Prostate gland (tissue), 2 donors: ENCODE data around the gene PRKD1. TPM values are rescaled to one million over a fixed set of nuclear protein-coding genes. Genes with fewer than 3 reads are reported as not detected.

ENCODE experiments used
- DNase-seq: peaks from one replicate; pipeline ENCODE4 v3.0.0-alpha.2; 2019; ENCODE audit warnings: low spot score
- H3K27ac ChIP-seq, 2 donors: fragments of 200-600 bp; sonication (generic); 2 replicates each; pipeline ENCODE4 v1.5.1; 2017 to 2019
- H3K27me3 ChIP-seq: fragments of 200-600 bp; sonication (generic); replicated peaks from 2 replicates; pipeline ENCODE4 v1.5.1; 2019; ENCODE audit not compliant: insufficient read depth
- H3K36me3 ChIP-seq, 2 donors: fragments of 200-600 bp; sonication (generic); 1 replicate in 1 of 2; 2 replicates in 1 of 2; pipeline versions ENCODE4 v1.5.1 to v1.8.1; 2017 to 2019
- H3K4me1 ChIP-seq: fragments of 200-600 bp; sonication (generic); replicated peaks from 2 replicates; pipeline ENCODE4 v1.5.1; 2019
- H3K4me3 ChIP-seq, 2 donors: fragments of 200-600 bp; sonication (generic); 2 replicates each; pipeline ENCODE4 v1.5.1; 2017 to 2019
- H3K9me3 ChIP-seq: fragments of 200-600 bp; sonication (generic); 2 replicates; pipeline ENCODE4 v1.5.1; 2017
- POLR2A ChIP-seq: fragments of 450-650 bp; IDR thresholded peaks from one replicate; pipeline ENCODE4 v1.6.1; 2016; ENCODE audit warnings: antibody characterized with exemption, mild to moderate bottlenecking
- POLR2AphosphoS5 ChIP-seq: sonication (generic); formaldehyde crosslinking; IDR thresholded peaks from one replicate; pipeline ENCODE4 v1.6.1; 2017; ENCODE audit warnings: antibody characterized with exemption
- WGBS: methylation state at CpG from one replicate; pipeline ENCODE4 v1.1.5; 2018; 5-methylcytosine and 5-hydroxymethylcytosine counted together
- intact Hi-C: fragments of 100-400 bp; cut with DNase I; formaldehyde crosslinking; loops from one replicate; pipeline ENCODE4 v1.14.2; 2022
- total RNA-seq, 2 donors: library from RNA; depleted of rRNA; stranded (reverse); fragments of >200 nt; gene quantifications; one replicate each; pipeline ENCODE4 v1.1.0, GENCODE V29; 2016
- TF ChIP-seq, protein P1 (sequence below), 4 experiments: fragments of 200-600 bp in 2 of 4; fragments of 450-650 bp in 2 of 4; sonication (generic) in 2 of 4; IDR thresholded peaks; 1 replicate in 3 of 4; 2 replicates in 1 of 4; pipeline ENCODE4 v1.5.1; 2016 to 2019; ENCODE audit warnings: antibody characterized with exemption in 4 of 4, mild to moderate bottlenecking in 2 of 4, moderate library complexity in 2 of 4

Gene PRKD1
- total RNA-seq, 2 donors from 2014 or later = 45.0 to 82.0 TPM

DNA sequence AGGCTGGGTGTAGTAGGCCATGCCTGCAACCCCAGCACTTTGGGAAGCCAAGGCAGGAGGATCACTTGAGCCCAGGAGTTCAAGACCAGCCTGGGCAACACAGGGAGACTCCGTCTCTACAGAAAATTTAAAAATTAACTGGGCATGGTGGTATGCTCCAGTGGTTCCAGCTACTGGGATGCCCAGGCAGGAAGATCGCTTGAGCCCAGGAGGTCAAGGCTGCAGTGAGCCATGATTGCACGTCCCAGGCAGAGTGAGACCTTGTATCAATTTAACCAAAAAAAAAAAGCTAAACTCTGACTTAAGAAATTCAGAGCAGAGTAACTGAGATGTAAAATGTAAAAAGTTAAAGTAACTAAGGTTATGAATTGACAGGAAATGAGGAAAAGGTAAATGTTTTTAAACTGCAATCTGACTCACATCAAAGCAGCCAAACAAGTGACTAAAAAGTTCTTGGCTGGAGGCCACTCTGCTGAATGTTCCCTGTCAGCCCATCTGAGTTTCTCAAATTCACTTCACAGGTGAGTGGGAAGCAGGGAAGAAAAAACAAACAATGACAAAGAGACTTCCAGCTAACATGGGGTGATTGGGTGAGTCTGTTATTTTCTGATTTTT lies 21.3 kb downstream of the PRKD1 start:
- Histone ChIP-seq H3K4me1 (peaks cover 4% of the 10 kb centered on the region), H3K4me3 (no peak overlapping the region), H3K27ac (peak overlapping the region; percentile 62 to 75), H3K9me3 (no peaks in the 10 kb centered on the region), H3K27me3 (no peaks in the 10 kb centered on the region), H3K36me3 (no peaks in the 10 kb centered on the region)
- TF ChIP-seq POLR2A (no peak), POLR2AphosphoS5 (peak; percentile 69)
- TF ChIP-seq, protein P1, sequence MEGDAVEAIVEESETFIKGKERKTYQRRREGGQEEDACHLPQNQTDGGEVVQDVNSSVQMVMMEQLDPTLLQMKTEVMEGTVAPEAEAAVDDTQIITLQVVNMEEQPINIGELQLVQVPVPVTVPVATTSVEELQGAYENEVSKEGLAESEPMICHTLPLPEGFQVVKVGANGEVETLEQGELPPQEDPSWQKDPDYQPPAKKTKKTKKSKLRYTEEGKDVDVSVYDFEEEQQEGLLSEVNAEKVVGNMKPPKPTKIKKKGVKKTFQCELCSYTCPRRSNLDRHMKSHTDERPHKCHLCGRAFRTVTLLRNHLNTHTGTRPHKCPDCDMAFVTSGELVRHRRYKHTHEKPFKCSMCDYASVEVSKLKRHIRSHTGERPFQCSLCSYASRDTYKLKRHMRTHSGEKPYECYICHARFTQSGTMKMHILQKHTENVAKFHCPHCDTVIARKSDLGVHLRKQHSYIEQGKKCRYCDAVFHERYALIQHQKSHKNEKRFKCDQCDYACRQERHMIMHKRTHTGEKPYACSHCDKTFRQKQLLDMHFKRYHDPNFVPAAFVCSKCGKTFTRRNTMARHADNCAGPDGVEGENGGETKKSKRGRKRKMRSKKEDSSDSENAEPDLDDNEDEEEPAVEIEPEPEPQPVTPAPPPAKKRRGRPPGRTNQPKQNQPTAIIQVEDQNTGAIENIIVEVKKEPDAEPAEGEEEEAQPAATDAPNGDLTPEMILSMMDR (IDR thresholded peaks at IDR 0.05) = no peak
- WGBS = 44% methylated on average over 3 of the region's 3 CpGs
- DNase-seq = peak; percentile 84
- intact Hi-C loops = no loop called here

DNA sequence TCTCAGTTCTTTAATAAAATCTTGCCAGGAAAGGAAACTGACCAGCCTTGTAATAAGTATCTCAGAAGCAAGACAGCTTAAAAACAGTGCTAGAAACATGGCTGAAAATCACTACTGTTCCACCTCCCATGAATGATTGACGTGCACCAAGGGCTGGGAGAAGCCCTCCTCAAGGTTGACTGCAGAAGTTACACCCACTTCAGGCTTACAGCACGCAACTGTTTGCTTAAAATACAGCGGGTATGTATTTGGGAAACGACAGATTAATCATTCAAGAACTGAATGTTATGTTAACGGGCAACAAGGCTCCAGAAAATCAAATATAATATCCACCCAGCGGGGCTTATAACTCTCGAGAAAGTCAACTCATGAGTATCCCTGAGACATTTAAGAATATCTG lies 22.1 kb downstream of the PRKD1 start:
- Histone ChIP-seq H3K4me3 (no peak overlapping the region), H3K4me1 (peaks cover 4% of the 10 kb centered on the region), H3K9me3 (no peaks in the 10 kb centered on the region), H3K27me3 (no peaks in the 10 kb centered on the region), H3K36me3 (no peaks in the 10 kb centered on the region), H3K27ac (peak overlapping the region in 1 of 2 donors; percentile 75)
- TF ChIP-seq POLR2AphosphoS5 = no peak
- no peak for TF ChIP-seq POLR2A
- TF ChIP-seq, protein P1 (IDR thresholded peaks at IDR 0.05) = no peak
- intact Hi-C loops = no loop called here
- 74% methylated on average over 7 of the region's 7 CpGs for WGBS
- DNase-seq = no peak

GRCh38 chr14:29900609-29901350 lies 26.9 kb downstream of the PRKD1 start:
- Histone ChIP-seq H3K27me3 (no peaks in the 10 kb centered on the region), H3K4me3 (no peak overlapping the region), H3K27ac (no peak overlapping the region), H3K4me1 (no peaks in the 10 kb centered on the region), H3K36me3 (no peaks in the 10 kb centered on the region), H3K9me3 (no peaks in the 10 kb centered on the region)
- DNase-seq = no peak
- WGBS = 94% methylated on average over 4 of the region's 4 CpGs
- intact Hi-C loops = no loop called here
- TF ChIP-seq, protein P1 (IDR thresholded peaks at IDR 0.05) = no peak
- TF ChIP-seq POLR2AphosphoS5 (no peak), POLR2A (no peak)

DNA sequence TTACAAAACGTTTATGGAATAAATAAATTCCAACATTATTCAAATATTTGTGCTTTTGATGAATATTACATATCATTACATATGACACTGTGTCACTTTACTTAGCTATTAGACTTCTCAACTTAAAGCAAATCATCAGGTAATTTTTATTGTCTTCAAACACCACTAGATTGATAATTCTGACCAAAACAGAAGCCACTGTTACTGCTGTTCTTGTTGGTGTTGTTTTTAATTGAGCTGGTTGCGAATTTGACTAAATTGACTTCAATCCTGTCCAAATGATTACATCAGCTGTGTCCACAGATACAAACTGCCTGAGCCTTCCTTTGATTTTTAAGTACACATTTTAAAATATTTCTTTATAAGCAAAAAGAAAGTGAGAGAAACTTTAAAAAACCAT lies 29.2 kb downstream of the PRKD1 start:
- DNase-seq = no peak
- Histone ChIP-seq H3K4me1 (no peaks in the 10 kb centered on the region), H3K9me3 (no peaks in the 10 kb centered on the region), H3K27me3 (no peaks in the 10 kb centered on the region), H3K4me3 (no peak overlapping the region), H3K36me3 (no peaks in the 10 kb centered on the region), H3K27ac (no peak overlapping the region)
- no peak for TF ChIP-seq POLR2AphosphoS5
- TF ChIP-seq, protein P1 (IDR thresholded peaks at IDR 0.05) = no peak
- TF ChIP-seq POLR2A = no peak
- intact Hi-C loops = no loop called here
- WGBS = 57% methylated on average over 2 of the region's 2 CpGs

GRCh38 chr14:29897181-29897580 lies 30.5 kb downstream of the PRKD1 start:
- no peak overlapping the region for H3K27ac ChIP-seq
- H3K27me3 ChIP-seq = no peaks in the 10 kb centered on the region
- H3K36me3 ChIP-seq = no peaks in the 10 kb centered on the region
- intact Hi-C loops = no loop called here
- no peaks in the 10 kb centered on the region for H3K9me3 ChIP-seq
- 76% methylated on average over 1 of the region's 1 CpG for WGBS
- TF ChIP-seq, protein P1 (IDR thresholded peaks at IDR 0.05) = no peak
- no peak for TF ChIP-seq POLR2AphosphoS5
- TF ChIP-seq POLR2A = no peak
- H3K4me3 ChIP-seq = no peak overlapping the region
- DNase-seq = no peak
- H3K4me1 ChIP-seq = no peaks in the 10 kb centered on the region
